GM10847 (cell line): ENCODE data around the gene PPM1M.

ENCODE experiments used
- POLR2A ChIP-seq: IDR thresholded peaks from 2 replicates; pipeline ENCODE4 v1.6.1; 2011; ENCODE audit not compliant: insufficient read length; ENCODE audit errors: extremely low read depth

The PPM1M gene

GRCh38 chr3:52208556-52208955 lies 37.0 kb upstream of the PPM1M start:
- no peak for TF ChIP-seq POLR2A

- TF ChIP-seq POLR2A: no peak
Observed at GRCh38 chr3:52210037-52210436, 35.5 kb upstream of the PPM1M start.

GRCh38 chr3:52210550-52211046 lies 35.0 kb upstream of the PPM1M start:
- no peak for TF ChIP-seq POLR2A

GRCh38 chr3:52211268-52211891 lies 34.2 kb upstream of the PPM1M start:
- TF ChIP-seq POLR2A: no peak

- no peak for TF ChIP-seq POLR2A
Observed at GRCh38 chr3:52213005-52213404, 32.6 kb upstream of the PPM1M start.

- TF ChIP-seq POLR2A: no peak
Observed at GRCh38 chr3:52213901-52214300, 31.7 kb upstream of the PPM1M start.

GRCh38 chr3:52215351-52215750 lies 30.2 kb upstream of the PPM1M start:
- TF ChIP-seq POLR2A: no peak

GRCh38 chr3:52216585-52217408 lies 28.8 kb upstream of the PPM1M start:
- no peak for TF ChIP-seq POLR2A

GRCh38 chr3:52217409-52217805 lies 28.2 kb upstream of the PPM1M start:
- TF ChIP-seq POLR2A: no peak

GRCh38 chr3:52218026-52218425 lies 27.5 kb upstream of the PPM1M start:
- TF ChIP-seq POLR2A: no peak

- no peak for TF ChIP-seq POLR2A
Observed at GRCh38 chr3:52218454-52218853, 27.1 kb upstream of the PPM1M start.

GRCh38 chr3:52218937-52219650 lies 26.5 kb upstream of the PPM1M start:
- TF ChIP-seq POLR2A: no peak

GRCh38 chr3:52220380-52221026 lies 25.1 kb upstream of the PPM1M start:
- TF ChIP-seq POLR2A: no peak

GRCh38 chr3:52221141-52221562 lies 24.4 kb upstream of the PPM1M start:
- no peak for TF ChIP-seq POLR2A
